Neuronal stem cell (in vitro differentiated cells): ENCODE results near the gene ADNP.

Experiments
- DNase-seq: peaks from one replicate; pipeline ENCODE4 v3.0.0-alpha.2; 2013; ENCODE audit warnings: low spot score
- H2AFZ ChIP-seq: one replicate; pipeline ENCODE4 v1.6.1; 2013; ENCODE audit warnings: mild to moderate bottlenecking, low read length, inconsistent platforms
- H2AK5ac ChIP-seq: 2 replicates; pipeline ENCODE4 v1.6.1; 2013; ENCODE audit warnings: low read depth, mild to moderate bottlenecking, inconsistent platforms, low read length, moderate library complexity, mixed read lengths
- H2BK120ac ChIP-seq: 2 replicates; pipeline ENCODE4 v1.6.1; 2013; ENCODE audit warnings: low read depth, mild to moderate bottlenecking, inconsistent platforms, low read length, moderate library complexity, mixed read lengths
- H2BK12ac ChIP-seq: one replicate; pipeline ENCODE4 v1.6.1; 2013; ENCODE audit warnings: low read length, inconsistent platforms
- H2BK15ac ChIP-seq: 2 replicates; pipeline ENCODE4 v1.6.1; 2013; ENCODE audit warnings: mild to moderate bottlenecking, low read length, inconsistent platforms, mixed read lengths
- H2BK5ac ChIP-seq: one replicate; pipeline ENCODE4 v1.6.1; 2013; ENCODE audit warnings: inconsistent platforms, mild to moderate bottlenecking, low read length, moderate library complexity
- H3K14ac ChIP-seq: one replicate; pipeline ENCODE4 v1.6.1; 2013; ENCODE audit warnings: low read length, inconsistent platforms
- H3K18ac ChIP-seq: 2 replicates; pipeline ENCODE4 v1.6.1; 2013; ENCODE audit warnings: low read length, inconsistent platforms
- H3K23ac ChIP-seq: 2 replicates; pipeline ENCODE4 v1.6.1; 2013; ENCODE audit warnings: low read depth, mild to moderate bottlenecking, mixed read lengths, low read length, inconsistent platforms; ENCODE audit not compliant: poor library complexity
- H3K27ac ChIP-seq: replicated peaks from 3 replicates; pipeline ENCODE4 v1.5.1; 2013; ENCODE audit warnings: low read length, inconsistent platforms
- H3K27me3 ChIP-seq, 3 experiments: 2 replicates each; pipeline ENCODE4 v1.6.1; 2013; ENCODE audit warnings: low read length in 3 of 3, mild to moderate bottlenecking in 2 of 3, inconsistent platforms in 1 of 3, low read depth in 1 of 3, mixed read lengths in 1 of 3, moderate library complexity in 1 of 3; ENCODE audit not compliant: control insufficient read depth in 3 of 3, insufficient read depth in 3 of 3
- H3K36me3 ChIP-seq, 2 donors: replicated peaks in 1 of 2; 2 replicates each; pipeline ENCODE4 v1.6.1; 2013; ENCODE audit warnings: low read length in 2 of 2; ENCODE audit not compliant: control insufficient read depth in 2 of 2, insufficient read depth in 2 of 2
- H3K4ac ChIP-seq: 2 replicates; pipeline ENCODE4 v1.6.1; 2013; ENCODE audit warnings: inconsistent platforms, mild to moderate bottlenecking, low read length, moderate library complexity
- H3K4me1 ChIP-seq, 2 donors: 1 replicate in 1 of 2; 2 replicates in 1 of 2; pipeline ENCODE4 v1.6.1; 2013; ENCODE audit warnings: low read length in 2 of 2, low read depth in 1 of 2; ENCODE audit not compliant: control insufficient read depth in 2 of 2, insufficient read depth in 1 of 2
- H3K4me2 ChIP-seq: one replicate; pipeline ENCODE4 v1.6.1; 2013; ENCODE audit warnings: mild to moderate bottlenecking, low read length, inconsistent platforms; ENCODE audit not compliant: insufficient read depth, poor library complexity, severe bottlenecking
- H3K4me3 ChIP-seq, 2 donors: 2 replicates each; pipeline ENCODE4 v1.5.1; 2013; ENCODE audit warnings: low read length in 2 of 2, mild to moderate bottlenecking in 2 of 2, inconsistent platforms in 1 of 2, moderate library complexity in 1 of 2
- H3K79me1 ChIP-seq: one replicate; pipeline ENCODE4 v1.6.1; 2013; ENCODE audit warnings: low read depth, mild to moderate bottlenecking, inconsistent platforms, low read length, moderate library complexity
- H3K9ac ChIP-seq: one replicate; pipeline ENCODE4 v1.6.1; 2013; ENCODE audit warnings: mild to moderate bottlenecking, low read depth, low read length, inconsistent platforms; ENCODE audit not compliant: poor library complexity
- H3K9me3 ChIP-seq, 2 donors: replicated peaks in 1 of 2; 2 replicates each; pipeline versions ENCODE3 to v1.6.1; 2013; ENCODE audit warnings: low read length in 2 of 2, mild to moderate bottlenecking in 2 of 2, inconsistent platforms in 1 of 2, low read depth in 1 of 2, mixed read lengths in 1 of 2, moderate library complexity in 1 of 2; ENCODE audit not compliant: control insufficient read depth in 2 of 2, insufficient read depth in 1 of 2
- H4K8ac ChIP-seq: one replicate; pipeline ENCODE4 v1.6.1; 2013; ENCODE audit warnings: low read depth, mild to moderate bottlenecking, inconsistent platforms, low read length, moderate library complexity
- H4K91ac ChIP-seq: one replicate; pipeline ENCODE4 v1.6.1; 2013; ENCODE audit warnings: low read length, low read depth, mild to moderate bottlenecking, inconsistent platforms; ENCODE audit not compliant: poor library complexity
- WGBS, 2 donors: extraction: QIAGEN DNeasy Blood & Tissue Kit; methylation state at CpG; one replicate each; pipeline ENCODE4 v1.1.7; 2013; ENCODE audit warnings: missing lambda C conversion rate in 2 of 2, mixed read lengths in 1 of 2; ENCODE audit not compliant: insufficient read length in 2 of 2, insufficient replicate concordance in 1 of 2; ENCODE audit errors: extremely low coverage in 2 of 2; 5-methylcytosine and 5-hydroxymethylcytosine counted together

The ADNP gene

GRCh38 chr20:50921803-50922501, 9.3 kb downstream of the ADNP start:
- Histone ChIP-seq H2BK5ac (no peak overlapping the region), H2BK120ac (no peak overlapping the region), H3K4ac (no peak overlapping the region), H3K4me1 (peaks cover 0 to 2% of the 10 kb centered on the region in 2 donors), H2AK5ac (no peak overlapping the region), H3K36me3 (peaks cover 13 to 99% of the 10 kb centered on the region in 2 donors), H4K8ac (no peak overlapping the region), H2AFZ (no peak overlapping the region), H3K9me3 (no peaks in the 10 kb centered on the region), H3K18ac (no peak overlapping the region), H3K4me2 (no peak overlapping the region), H2BK15ac (no peak overlapping the region), H3K14ac (no peak overlapping the region), H3K4me3 (no peak overlapping the region), H3K79me1 (no peaks in the 10 kb centered on the region), H3K9ac (no peak overlapping the region), H3K27ac (no peak overlapping the region), H4K91ac (no peak overlapping the region), H2BK12ac (no peak overlapping the region), H3K27me3 (no peaks in the 10 kb centered on the region), H3K23ac (no peak overlapping the region)
- no peak for DNase-seq
- WGBS, 2 donors = no CpG with 5 or more reads among the region's 8 CpGs

GRCh38 chr20:50920997-50921396, 10.2 kb downstream of the ADNP start:
- no peak overlapping the region for H2BK12ac ChIP-seq
- H2AFZ ChIP-seq = no peak overlapping the region
- H3K4ac ChIP-seq = no peak overlapping the region
- H3K18ac ChIP-seq = no peak overlapping the region
- no peaks in the 10 kb centered on the region for H3K9me3 ChIP-seq
- H3K4me1 ChIP-seq = peaks cover 0 to 5% of the 10 kb centered on the region in 2 donors
- no peaks in the 10 kb centered on the region for H3K27me3 ChIP-seq
- DNase-seq = no peak
- H4K91ac ChIP-seq = no peak overlapping the region
- H2BK120ac ChIP-seq = no peak overlapping the region
- H3K23ac ChIP-seq = no peak overlapping the region
- no peak overlapping the region for H3K4me3 ChIP-seq
- no peak overlapping the region for H3K4me2 ChIP-seq
- no peak overlapping the region for H2BK5ac ChIP-seq
- no peak overlapping the region for H2BK15ac ChIP-seq
- no peak overlapping the region for H3K14ac ChIP-seq
- H3K36me3 ChIP-seq = peaks cover 13 to 99% of the 10 kb centered on the region in 2 donors
- H3K27ac ChIP-seq = no peak overlapping the region
- no peak overlapping the region for H4K8ac ChIP-seq
- H3K79me1 ChIP-seq = no peaks in the 10 kb centered on the region
- H3K9ac ChIP-seq = no peak overlapping the region
- H2AK5ac ChIP-seq = no peak overlapping the region

- H3K4me1 ChIP-seq = peaks cover 2 to 5% of the 10 kb centered on the region in 2 donors
- no peak overlapping the region for H3K27ac ChIP-seq
Measured at GRCh38 chr20:50919567-50919966, 11.7 kb downstream of the ADNP start.

DNA sequence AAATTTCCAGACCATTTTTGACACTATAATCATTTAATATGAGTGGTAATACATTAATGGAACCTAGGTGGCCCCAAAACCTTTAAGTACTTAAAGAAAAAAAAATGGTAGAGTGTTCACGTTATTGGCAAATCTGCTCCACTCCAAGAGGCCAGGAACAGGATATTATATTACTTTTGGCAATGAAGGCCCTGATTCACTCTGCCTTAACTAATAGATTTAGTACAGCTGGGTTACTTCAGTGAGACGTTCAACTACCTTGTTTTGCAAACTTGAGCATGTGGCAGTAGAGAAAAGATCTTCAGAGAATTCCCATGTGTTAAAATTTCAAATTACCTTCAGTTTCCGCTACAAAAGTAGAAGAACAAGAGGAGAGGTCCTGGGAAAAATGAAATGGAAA, 12.8 kb downstream of the ADNP start:
- H3K4me2 ChIP-seq = no peak overlapping the region
- no peak overlapping the region for H2BK12ac ChIP-seq
- no peak for DNase-seq
- H3K27me3 ChIP-seq = no peaks in the 10 kb centered on the region
- no CpG with 5 or more reads among the region's 3 CpGs for WGBS, 2 donors
- H3K4ac ChIP-seq = no peak overlapping the region
- H4K91ac ChIP-seq = no peak overlapping the region
- no peak overlapping the region for H2BK120ac ChIP-seq
- no peak overlapping the region for H2BK5ac ChIP-seq
- no peak overlapping the region for H3K27ac ChIP-seq
- H4K8ac ChIP-seq = no peak overlapping the region
- no peak overlapping the region for H3K14ac ChIP-seq
- no peak overlapping the region for H2BK15ac ChIP-seq
- peaks cover 2 to 3% of the 10 kb centered on the region in 2 donors for H3K4me1 ChIP-seq
- H3K18ac ChIP-seq = no peak overlapping the region
- H3K9me3 ChIP-seq = no peaks in the 10 kb centered on the region
- no peak overlapping the region for H2AK5ac ChIP-seq
- H3K4me3 ChIP-seq = no peak overlapping the region
- H3K79me1 ChIP-seq = peaks cover 4% of the 10 kb centered on the region
- peaks cover 12 to 96% of the 10 kb centered on the region in 2 donors for H3K36me3 ChIP-seq
- H2AFZ ChIP-seq = no peak overlapping the region
- H3K9ac ChIP-seq = no peak overlapping the region
- H3K23ac ChIP-seq = no peak overlapping the region

More at GRCh38 chr20:50919567-50919966, 11.7 kb downstream of the ADNP start:
- H3K4ac ChIP-seq = no peak overlapping the region
- DNase-seq = no peak
- no peak overlapping the region for H2BK120ac ChIP-seq
- H4K8ac ChIP-seq = no peak overlapping the region
- H2AFZ ChIP-seq = no peak overlapping the region
- H3K23ac ChIP-seq = no peak overlapping the region
- no peak overlapping the region for H2BK5ac ChIP-seq
- no peak overlapping the region for H2BK15ac ChIP-seq
- no peak overlapping the region for H2BK12ac ChIP-seq
- H3K79me1 ChIP-seq = no peaks in the 10 kb centered on the region
- no peak overlapping the region for H2AK5ac ChIP-seq
- WGBS, 2 donors = no CpG with 5 or more reads among the region's 6 CpGs
- no peaks in the 10 kb centered on the region for H3K27me3 ChIP-seq
- peaks cover 8 to 96% of the 10 kb centered on the region in 2 donors for H3K36me3 ChIP-seq
- no peaks in the 10 kb centered on the region for H3K9me3 ChIP-seq
- H3K4me2 ChIP-seq = no peak overlapping the region
- no peak overlapping the region for H3K14ac ChIP-seq
- H3K18ac ChIP-seq = no peak overlapping the region
- H4K91ac ChIP-seq = no peak overlapping the region
- no peak overlapping the region for H3K9ac ChIP-seq
- H3K4me3 ChIP-seq = no peak overlapping the region
